GM23338 (cell line): Measurements from ENCODE around the gene FTO. TPM values are rescaled to one million over a fixed set of nuclear protein-coding genes. Genes with fewer than 3 reads are reported as not detected.

Experiments used
- ATAC-seq: fragments of 200-7000 bp; cut with Tn5 transposase; 3 replicates; pipeline ENCODE4 v1.9.1; 2020
- DNase-seq: peaks from one replicate; pipeline ENCODE4 v3.0.0-alpha.2; 2015; ENCODE audit warnings: low spot score
- H2AFZ ChIP-seq: fragments of 200-600 bp; sonication (generic); 2 replicates; pipeline ENCODE4 v1.8.0; 2016; ENCODE audit warnings: antibody characterized with exemption, mild to moderate bottlenecking, moderate library complexity
- H3F3A ChIP-seq: fragments of 200-600 bp; sonication (generic); replicated peaks from 2 replicates; pipeline ENCODE4 v1.8.0; 2017; ENCODE audit warnings: antibody characterized with exemption, mixed run types, low read depth
- H3K27ac ChIP-seq: fragments of 200-600 bp; sonication (generic); 2 replicates; pipeline ENCODE4 v1.6.1; 2016; ENCODE audit warnings: low read depth
- H3K27me3 ChIP-seq: fragments of 200-600 bp; sonication (generic); 2 replicates; pipeline ENCODE4 v1.8.0; 2016; ENCODE audit warnings: mild to moderate bottlenecking, mixed run types, moderate library complexity; ENCODE audit not compliant: insufficient read depth
- H3K36me3 ChIP-seq: fragments of 200-600 bp; sonication (generic); 2 replicates; pipeline ENCODE4 v1.8.0; 2016; ENCODE audit warnings: mild to moderate bottlenecking; ENCODE audit not compliant: insufficient read depth
- H3K4me1 ChIP-seq: fragments of 200-600 bp; sonication (generic); 2 replicates; pipeline ENCODE4 v1.8.0; 2016; ENCODE audit warnings: mild to moderate bottlenecking, moderate library complexity; ENCODE audit not compliant: insufficient read depth
- H3K4me2 ChIP-seq: fragments of 200-600 bp; sonication (generic); 2 replicates; pipeline ENCODE4 v1.7.1; 2017; ENCODE audit warnings: mixed run types
- H3K4me3 ChIP-seq: fragments of 200-600 bp; sonication (generic); 2 replicates; pipeline ENCODE4 v1.6.1; 2016; ENCODE audit warnings: mixed run types
- H3K79me2 ChIP-seq: fragments of 200-600 bp; sonication (generic); replicated peaks from 2 replicates; pipeline ENCODE4 v1.8.0; 2017; ENCODE audit warnings: mild to moderate bottlenecking; ENCODE audit not compliant: insufficient read depth
- H3K9me2 ChIP-seq: fragments of 200-600 bp; sonication (generic); 2 replicates; pipeline ENCODE4 v1.8.0; 2017; ENCODE audit not compliant: insufficient read depth
- H4K20me1 ChIP-seq: fragments of 200-600 bp; sonication (generic); replicated peaks from 2 replicates; pipeline ENCODE4 v1.8.0; 2017; ENCODE audit warnings: mild to moderate bottlenecking; ENCODE audit not compliant: insufficient read depth
- H3K27ac Mint-ChIP-seq: 2 replicates; pipeline ENCODE4 v1.8.0; 2020; ENCODE audit warnings: inconsistent platforms, mild to moderate bottlenecking, moderate library complexity, mixed read lengths
- H3K27me3 Mint-ChIP-seq: 3 replicates; pipeline ENCODE4 v1.8.0; 2022; ENCODE audit warnings: low read depth, mild to moderate bottlenecking, moderate library complexity, mixed read lengths, inconsistent platforms; ENCODE audit not compliant: insufficient read depth, poor library complexity
- H3K36me3 Mint-ChIP-seq: 3 replicates; pipeline ENCODE4 v1.8.0; 2021; ENCODE audit warnings: low read depth, mild to moderate bottlenecking, inconsistent platforms, moderate library complexity, mixed read lengths
- H3K4me1 Mint-ChIP-seq: 3 replicates; pipeline ENCODE4 v1.8.0; 2020; ENCODE audit warnings: mild to moderate bottlenecking, inconsistent platforms, mixed read lengths
- H3K4me3 Mint-ChIP-seq: 3 replicates; pipeline ENCODE4 v1.8.0; 2021; ENCODE audit warnings: moderate library complexity, mild to moderate bottlenecking, inconsistent platforms, mixed read lengths
- H3K9me3 Mint-ChIP-seq: 3 replicates; pipeline ENCODE4 v1.8.0; 2020; ENCODE audit warnings: moderate library complexity, mild to moderate bottlenecking, inconsistent platforms, mixed read lengths
- CREB1 ChIP-seq: fragments of 250-450 bp; sonication (Bioruptor Pico); IDR thresholded peaks from 2 replicates; pipeline ENCODE4 v1.5.0; 2020; ENCODE audit warnings: low read depth, mild to moderate bottlenecking, moderate library complexity
- EZH2 ChIP-seq: fragments of 200-600 bp; sonication (generic); IDR thresholded peaks from one replicate; pipeline ENCODE4 v1.8.0; 2017; ENCODE audit warnings: antibody characterized with exemption, mild to moderate bottlenecking, low read depth; ENCODE audit not compliant: unreplicated experiment
- EZH2phosphoT487 ChIP-seq: fragments of 200-600 bp; sonication (generic); IDR thresholded peaks from one replicate; pipeline ENCODE4 v1.8.1; 2018; ENCODE audit warnings: antibody characterized with exemption; ENCODE audit not compliant: unreplicated experiment
- JUNB ChIP-seq: IDR thresholded peaks from one replicate; pipeline ENCODE4 v1.6.1; 2016; ENCODE audit warnings: antibody characterized with exemption; ENCODE audit not compliant: unreplicated experiment
- NANOG ChIP-seq: IDR thresholded peaks from 2 replicates; pipeline ENCODE4 v1.6.1; 2016; ENCODE audit warnings: antibody characterized with exemption, borderline replicate concordance
- POLR2AphosphoS5 ChIP-seq: IDR thresholded peaks from 2 replicates; pipeline ENCODE4 v1.6.1; 2016; ENCODE audit warnings: antibody characterized with exemption, low read depth
- REST ChIP-seq: IDR thresholded peaks from one replicate; pipeline ENCODE4 v1.6.1; 2018; ENCODE audit warnings: antibody characterized with exemption; ENCODE audit not compliant: unreplicated experiment
- STAT1 ChIP-seq: IDR thresholded peaks from one replicate; pipeline ENCODE4 v1.6.1; 2016; ENCODE audit warnings: antibody characterized with exemption; ENCODE audit not compliant: unreplicated experiment
- ZNF114 ChIP-seq: fragments of 250-450 bp; sonication (Bioruptor Pico); IDR thresholded peaks from 2 replicates; pipeline ENCODE4 v1.5.0; 2020; ENCODE audit warnings: mild to moderate bottlenecking, moderate library complexity
- ZNF331 ChIP-seq: fragments of 250-450 bp; sonication (Bioruptor Pico); IDR thresholded peaks from 2 replicates; pipeline ENCODE4 v1.5.0; 2020; ENCODE audit warnings: low read depth, mild to moderate bottlenecking, moderate library complexity
- polyA plus RNA-seq: library from polyadenylated mRNA; unstranded; fragments of >200 nt; fragmentation: Nextera tagmentation; extraction: Ambion mirVana; gene quantifications from 2 replicates; pipeline ENCODE4 v1.2.1, GENCODE V29; 2016
- total RNA-seq: library from RNA; depleted of rRNA; stranded (reverse); fragments of >200 nt; shearing (Covaris generic); gene quantifications from 2 replicates; pipeline ENCODE4 v1.2.3, GENCODE V29; 2014
- TF ChIP-seq, protein P1 (sequence below): IDR thresholded peaks from 2 replicates; pipeline ENCODE4 v1.6.1; 2016; ENCODE audit warnings: antibody characterized with exemption
- TF ChIP-seq, protein P2 (sequence below), 2 experiments: fragments of 200-600 bp in 1 of 2; sonication (generic) in 1 of 2; conservative IDR thresholded peaks; 2 replicates each; pipeline versions ENCODE4 v1.5.1 to v1.6.1; 2016 to 2017; ENCODE audit warnings: antibody characterized with exemption in 2 of 2, low read depth in 2 of 2, mild to moderate bottlenecking in 2 of 2, moderate library complexity in 1 of 2

FTO gene
- total and polyA plus RNA-seq, 2 experiments from 2014 or later = 17.7 to 69.6 TPM

DNA sequence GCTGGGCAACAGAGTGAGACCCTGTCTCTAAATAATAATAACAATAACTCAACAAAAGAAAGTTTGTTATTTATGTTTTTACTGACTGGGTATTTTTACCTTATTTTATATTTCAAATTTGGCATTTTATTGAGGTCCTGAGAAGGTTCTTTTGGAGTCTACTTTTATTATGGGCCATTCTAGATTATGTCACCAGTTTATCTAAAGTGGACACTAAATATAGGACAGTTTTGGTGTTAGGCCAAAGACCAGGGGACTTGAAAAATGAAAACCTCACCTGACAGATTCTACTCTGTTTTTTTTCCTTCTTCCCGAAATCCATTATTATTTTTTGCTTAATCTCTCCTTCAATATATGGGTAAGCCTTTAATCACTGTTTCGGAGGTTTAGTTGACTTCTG, 8.1 kb downstream of the FTO start (continued):
- TF ChIP-seq STAT1 (no peak), EZH2phosphoT487 (no peak), EZH2 (no peak), POLR2AphosphoS5 (no peak), CREB1 (CRISPR knock-in tag) (no peak), ZNF331 (CRISPR knock-in tag) (no peak), ZNF114 (CRISPR knock-in tag) (no peak), JUNB (no peak)
- TF ChIP-seq, protein P1, sequence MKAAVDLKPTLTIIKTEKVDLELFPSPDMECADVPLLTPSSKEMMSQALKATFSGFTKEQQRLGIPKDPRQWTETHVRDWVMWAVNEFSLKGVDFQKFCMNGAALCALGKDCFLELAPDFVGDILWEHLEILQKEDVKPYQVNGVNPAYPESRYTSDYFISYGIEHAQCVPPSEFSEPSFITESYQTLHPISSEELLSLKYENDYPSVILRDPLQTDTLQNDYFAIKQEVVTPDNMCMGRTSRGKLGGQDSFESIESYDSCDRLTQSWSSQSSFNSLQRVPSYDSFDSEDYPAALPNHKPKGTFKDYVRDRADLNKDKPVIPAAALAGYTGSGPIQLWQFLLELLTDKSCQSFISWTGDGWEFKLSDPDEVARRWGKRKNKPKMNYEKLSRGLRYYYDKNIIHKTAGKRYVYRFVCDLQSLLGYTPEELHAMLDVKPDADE = no peak
- TF ChIP-seq, protein P2, sequence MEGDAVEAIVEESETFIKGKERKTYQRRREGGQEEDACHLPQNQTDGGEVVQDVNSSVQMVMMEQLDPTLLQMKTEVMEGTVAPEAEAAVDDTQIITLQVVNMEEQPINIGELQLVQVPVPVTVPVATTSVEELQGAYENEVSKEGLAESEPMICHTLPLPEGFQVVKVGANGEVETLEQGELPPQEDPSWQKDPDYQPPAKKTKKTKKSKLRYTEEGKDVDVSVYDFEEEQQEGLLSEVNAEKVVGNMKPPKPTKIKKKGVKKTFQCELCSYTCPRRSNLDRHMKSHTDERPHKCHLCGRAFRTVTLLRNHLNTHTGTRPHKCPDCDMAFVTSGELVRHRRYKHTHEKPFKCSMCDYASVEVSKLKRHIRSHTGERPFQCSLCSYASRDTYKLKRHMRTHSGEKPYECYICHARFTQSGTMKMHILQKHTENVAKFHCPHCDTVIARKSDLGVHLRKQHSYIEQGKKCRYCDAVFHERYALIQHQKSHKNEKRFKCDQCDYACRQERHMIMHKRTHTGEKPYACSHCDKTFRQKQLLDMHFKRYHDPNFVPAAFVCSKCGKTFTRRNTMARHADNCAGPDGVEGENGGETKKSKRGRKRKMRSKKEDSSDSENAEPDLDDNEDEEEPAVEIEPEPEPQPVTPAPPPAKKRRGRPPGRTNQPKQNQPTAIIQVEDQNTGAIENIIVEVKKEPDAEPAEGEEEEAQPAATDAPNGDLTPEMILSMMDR (conservative IDR thresholded peaks at IDR 0.05; ENCODE audit: low read depth in 2 of 2) = no peak

GRCh38 chr16:53713403-53714204, 9.6 kb downstream of the FTO start:
- Histone ChIP-seq H3K9me2 (no peaks in the 10 kb centered on the region), H3K36me3 (no peaks in the 10 kb centered on the region), H3K4me2 (no peak overlapping the region), H3K4me3 (no peak overlapping the region), H4K20me1 (no peaks in the 10 kb centered on the region), H3K27me3 (no peaks in the 10 kb centered on the region), H3K27ac (no peak overlapping the region), H3K4me1 (peaks cover 13% of the 10 kb centered on the region; the same call in 1 of the 2 replicates), H3K79me2 (peaks cover 70% of the 10 kb centered on the region), H3F3A (no peaks in the 10 kb centered on the region), H2AFZ (no peak overlapping the region)
- Mint-ChIP-seq H3K36me3 (no peaks in the 10 kb centered on the region), H3K27me3 (no peaks in the 10 kb centered on the region), H3K4me3 (no peak overlapping the region), H3K9me3 (no peaks in the 10 kb centered on the region), H3K4me1 (peaks cover 14% of the 10 kb centered on the region), H3K27ac (no peak overlapping the region)
- DNase-seq (no peak), ATAC-seq (no peak)
- TF ChIP-seq NANOG (no peak), JUNB (no peak), REST (no peak), ZNF114 (CRISPR knock-in tag) (no peak), STAT1 (no peak), EZH2 (no peak), CREB1 (CRISPR knock-in tag) (no peak), EZH2phosphoT487 (no peak)
- TF ChIP-seq, protein P1 = no peak
